GM12878 (cell line): ENCODE data around the gene RASAL1. TPM values are rescaled to one million over a fixed set of nuclear protein-coding genes. Genes with fewer than 3 reads are reported as not detected.

Experiments
- BCL11A ChIP-seq: IDR thresholded peaks from 2 replicates; pipeline ENCODE4 v1.6.1; 2011; ENCODE audit warnings: low read depth, low read length
- CHD4 ChIP-seq: fragments of 200-600 bp; sonication (generic); IDR thresholded peaks from 2 replicates; pipeline ENCODE4 v1.6.1; 2016; ENCODE audit warnings: mild to moderate bottlenecking
- E2F8 ChIP-seq: fragments of 450-650 bp; IDR thresholded peaks from 2 replicates; pipeline ENCODE4 v1.6.1; 2018; ENCODE audit warnings: mild to moderate bottlenecking, low read depth, moderate library complexity; ENCODE audit not compliant: partially characterized antibody
- FOXM1 ChIP-seq: IDR thresholded peaks from 2 replicates; pipeline ENCODE4 v1.6.1; 2012; ENCODE audit warnings: low read depth, mild to moderate bottlenecking, inconsistent platforms, low read length, moderate library complexity
- LARP7 ChIP-seq: fragments of 450-650 bp; IDR thresholded peaks from 2 replicates; pipeline ENCODE4 v1.6.1; 2017; ENCODE audit warnings: mild to moderate bottlenecking
- PBX3 ChIP-seq: IDR thresholded peaks from 2 replicates; pipeline ENCODE4 v1.6.1; 2011; ENCODE audit warnings: mild to moderate bottlenecking, low read depth, low read length, moderate library complexity; ENCODE audit not compliant: insufficient replicate concordance
- PKNOX1 ChIP-seq: fragments of 450-650 bp; IDR thresholded peaks from 2 replicates; pipeline ENCODE4 v1.6.1; 2016; ENCODE audit warnings: mild to moderate bottlenecking
- polyA plus RNA-seq, 11 experiments: library from polyadenylated mRNA; depleted of rRNA in 4 of 11; unstranded in 6 of 11; stranded (reverse) in 5 of 11; fragments of >200 nt; fragmentation: Nextera tagmentation in 4 of 11; fragmentation: Illumina TruSeq in 1 of 11; extraction: Ambion mirVana in 4 of 11; extraction: Trizol in 1 of 11; gene quantifications; 1 replicate in 1 of 11; 2 replicates in 10 of 11; pipeline versions ENCODE4 v1.2.1 to v1.2.3, GENCODE V29; 2011 to 2016; ENCODE audit warnings: inconsistent platforms in 2 of 11, missing spikeins in 2 of 11, low read depth in 1 of 11
- total RNA-seq, 4 experiments: library from RNA; depleted of rRNA in 3 of 4; stranded (reverse); fragments of >200 nt in 3 of 4; fragmentation: Illumina TruSeq in 1 of 4; extraction: Trizol in 1 of 4; gene quantifications; 2 replicates each; pipeline versions ENCODE4 v1.2.1 to v1.2.3, GENCODE V29; 2013 to 2021

The RASAL1 gene
- total and polyA plus RNA-seq, 10 of the 15 experiments (the other 5 are each of a cell fraction or from before 2014, with no cell fraction given) = 0.12 to 1.0 (median 0.52) TPM; not detected in 6

GRCh38 chr12:113111247-113111646, 24.3 kb downstream of the RASAL1 start (continued):
- TF ChIP-seq E2F8 (no peak), BCL11A (no peak), PBX3 (no peak), CHD4 (no peak), LARP7 (no peak), FOXM1 (no peak), PKNOX1 (no peak)
